COLO668 (cell line): ENCODE measurements around the gene LSP1.
"Not testable (repeated sequence)": the region's sequence is repeated elsewhere in the genome, so short reads cannot be mapped to it uniquely, and the experiment has no call there.

Experiments
- DNase-seq: peaks from one replicate; lab custom pipeline; 2025; ENCODE audit not compliant: unreplicated experiment; lab: John Stamatoyannopoulos, UW

The LSP1 gene

GRCh38 chr11:1852877-1853276 is at the start of gene LSP1:
Gene LSP1 (plus strand): TSS chr11:1853084. CDS start chr11:1853145, 61 bp downstream.
- no peak for DNase-seq

- no peak for DNase-seq
These were observed 49.6 kb upstream of the LSP1 start for GRCh38 chr11:1803246-1803645.

- DNase-seq, result not testable (repeated sequence)
These were observed 48.9 kb upstream of the LSP1 start for GRCh38 chr11:1803835-1804519.

GRCh38 chr11:1805525-1805924 is 47.4 kb upstream of the LSP1 start:
- DNase-seq, result no peak

- DNase-seq, result no peak
These were observed 45.5 kb upstream of the LSP1 start for GRCh38 chr11:1807264-1807995.

- no peak for DNase-seq
These were observed 42.1 kb upstream of the LSP1 start for GRCh38 chr11:1810761-1811160.

- DNase-seq, result no peak
These were observed 40.6 kb upstream of the LSP1 start for GRCh38 chr11:1812274-1812673.

- no peak for DNase-seq
These were observed 40.1 kb upstream of the LSP1 start for GRCh38 chr11:1812801-1813200.

GRCh38 chr11:1813356-1813755 is 39.5 kb upstream of the LSP1 start:
- not testable (repeated sequence) for DNase-seq

GRCh38 chr11:1814691-1815090 is 38.2 kb upstream of the LSP1 start:
- DNase-seq, result no peak

GRCh38 chr11:1815311-1815710 is 37.6 kb upstream of the LSP1 start:
- DNase-seq, result no peak

GRCh38 chr11:1815751-1816150 is 37.1 kb upstream of the LSP1 start:
- no peak for DNase-seq

GRCh38 chr11:1817000-1817399 is 35.9 kb upstream of the LSP1 start:
- no peak for DNase-seq

GRCh38 chr11:1817511-1817910 is 35.4 kb upstream of the LSP1 start:
- DNase-seq, result no peak

GRCh38 chr11:1819074-1819473 is 33.8 kb upstream of the LSP1 start:
- no peak for DNase-seq

- no peak for DNase-seq
These were observed 32.2 kb upstream of the LSP1 start for GRCh38 chr11:1820463-1821325.

GRCh38 chr11:1821562-1821961 is 31.3 kb upstream of the LSP1 start:
- no peak for DNase-seq

GRCh38 chr11:1822648-1823375 is 30.1 kb upstream of the LSP1 start:
- no peak for DNase-seq

- no peak for DNase-seq
These were observed 29.3 kb upstream of the LSP1 start for GRCh38 chr11:1823376-1824220.
